HG02642 (cell line): ENCODE results near the gene NEU3.
"Not testable (repeated sequence)": the region's sequence is repeated elsewhere in the genome, so short reads cannot be mapped to it uniquely, and the experiment has no call there.

Experiments
- ATAC-seq: cut with Tn5 transposase; IDR thresholded peaks from one replicate; pipeline ENCODE4 v1.9.1; 2021; ENCODE audit warnings: mild to moderate bottlenecking; ENCODE audit not compliant: unreplicated experiment, poor library complexity

The NEU3 gene

DNA sequence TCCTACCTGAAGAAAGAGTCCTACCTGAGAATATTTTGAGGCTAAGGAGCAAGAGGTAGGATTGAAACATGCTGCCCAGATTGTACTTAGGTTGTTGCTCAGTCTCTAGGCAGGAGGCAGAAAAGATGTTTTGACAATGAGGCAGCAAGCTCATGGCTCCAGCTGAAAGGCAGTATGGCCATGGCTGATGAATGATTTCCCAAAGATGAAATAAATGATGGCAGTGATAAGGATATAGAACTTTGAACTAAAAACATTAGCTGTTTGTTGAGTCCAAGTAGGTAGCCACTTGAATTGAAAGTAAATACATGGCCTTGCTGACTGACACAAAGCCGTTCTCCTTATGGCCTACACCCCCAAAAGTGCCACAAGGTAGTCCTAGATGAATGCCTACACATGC is 6.8 kb upstream of the NEU3 start:
- ATAC-seq = no peak

DNA sequence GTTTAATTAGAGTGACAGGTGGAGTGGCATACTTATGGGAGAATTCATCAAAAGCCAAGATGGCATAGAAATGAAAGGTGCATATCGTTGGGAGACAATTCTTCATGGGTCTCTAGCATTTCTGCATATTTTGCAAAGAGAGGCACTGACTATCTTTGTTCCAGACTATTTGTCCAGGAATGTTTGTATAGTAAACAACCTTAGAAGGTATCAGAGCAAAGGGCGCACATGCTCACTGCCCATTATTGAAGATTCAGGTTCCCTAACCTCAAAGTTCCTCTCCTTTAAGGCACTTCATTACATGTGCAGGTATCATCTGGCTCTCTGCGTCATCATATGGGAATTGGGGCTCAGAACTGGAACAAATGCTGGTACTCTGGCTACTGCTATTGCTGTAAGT is 4.7 kb upstream of the NEU3 start:
- no peak for ATAC-seq

DNA sequence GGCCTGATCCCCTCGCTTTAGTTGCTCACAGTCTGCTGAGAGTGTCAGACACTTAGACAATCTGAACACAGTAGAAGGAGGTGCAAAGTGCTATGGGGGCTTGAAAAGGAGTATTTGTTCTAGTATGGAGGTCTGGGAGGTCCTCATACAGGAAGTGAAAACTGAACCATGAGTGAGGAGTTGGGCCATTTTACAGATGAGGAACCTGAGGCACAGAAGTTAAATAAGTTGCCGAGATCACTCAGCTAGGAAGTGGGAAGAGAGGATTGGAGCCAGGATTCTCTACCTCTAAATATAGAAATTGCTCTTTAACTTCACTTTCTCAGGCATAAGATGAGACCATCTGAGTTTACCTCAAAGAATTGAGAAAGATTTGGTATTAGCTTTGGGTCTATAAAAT is 4.0 kb upstream of the NEU3 start:
- ATAC-seq = no peak

DNA sequence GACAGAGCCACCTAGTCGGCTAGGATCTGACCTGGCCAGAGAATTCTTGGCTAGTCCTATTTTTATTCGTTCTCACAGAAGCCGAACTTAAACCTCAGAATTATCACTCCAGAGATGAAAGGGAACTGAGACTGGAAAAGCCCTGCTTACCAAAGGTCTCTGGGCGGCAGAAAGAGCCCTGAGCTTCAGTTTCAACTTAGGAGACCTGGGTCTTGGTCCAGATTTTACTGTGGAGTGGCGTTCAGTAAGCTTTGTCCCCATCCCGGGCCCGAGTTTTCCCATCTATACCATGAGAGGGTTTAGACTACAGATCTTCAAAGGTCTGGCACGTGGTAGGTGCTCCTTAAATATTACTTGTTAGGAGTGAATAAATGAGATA is 516 bp downstream of the NEU3 start:
- ATAC-seq = no peak

DNA sequence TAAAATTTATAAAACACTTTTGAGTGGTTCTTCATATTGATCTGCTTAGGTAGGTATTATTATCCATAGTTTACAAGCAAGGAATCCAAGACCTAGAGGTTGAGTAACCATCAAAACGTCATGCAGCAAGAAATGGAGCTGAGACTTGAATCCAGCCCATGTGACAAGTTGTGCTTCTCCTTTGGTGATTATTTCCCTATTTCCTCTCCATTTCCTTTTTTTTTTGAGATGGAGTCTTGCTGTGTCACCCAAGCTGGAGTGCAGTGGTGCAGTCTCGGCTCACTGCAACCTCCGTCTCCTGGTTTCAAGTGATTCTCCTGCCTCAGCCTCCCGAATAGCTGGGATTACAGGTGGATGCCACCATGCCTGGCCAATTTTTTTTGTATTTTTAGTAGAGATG is 1.4 kb downstream of the NEU3 start:
- ATAC-seq = not testable (repeated sequence)

DNA sequence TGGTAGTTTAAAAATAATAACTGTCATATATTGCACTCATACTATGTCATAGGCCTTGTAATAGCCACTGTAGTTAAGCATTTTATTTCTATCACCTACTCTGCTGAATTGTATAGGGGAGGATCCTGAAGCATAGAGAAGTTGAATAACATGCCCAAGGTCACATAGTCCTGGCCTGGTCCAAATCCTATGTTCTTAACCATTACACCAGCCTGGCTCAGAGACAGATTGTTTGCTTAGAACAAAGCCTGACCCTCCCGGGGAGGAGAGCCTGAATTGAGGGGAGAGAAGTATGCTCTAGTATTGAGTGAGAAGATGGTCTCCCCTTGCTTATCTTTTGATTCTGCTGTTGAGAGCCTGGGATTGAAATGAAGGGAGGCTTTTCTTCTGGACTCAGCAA is 2.2 kb downstream of the NEU3 start:
- no peak for ATAC-seq

DNA sequence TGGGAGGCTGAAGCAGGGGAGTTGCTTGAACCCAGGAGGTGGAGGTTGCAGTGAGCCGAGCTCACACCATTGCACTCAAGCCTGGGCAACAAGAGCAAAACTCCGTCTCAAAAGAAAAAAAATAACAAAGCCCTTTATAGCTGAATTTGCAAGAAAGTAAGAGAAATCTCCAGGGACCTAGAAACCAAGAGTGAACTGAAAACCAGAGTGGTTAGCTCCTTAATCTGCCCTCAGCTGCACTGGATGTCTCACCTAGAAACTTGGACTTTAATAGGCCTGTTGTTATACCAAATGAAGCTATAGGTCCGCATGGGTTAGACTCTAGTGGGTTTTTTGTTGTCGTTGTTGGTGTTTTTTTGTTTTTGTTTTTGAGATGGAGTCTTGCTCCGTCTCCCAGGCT is 4.1 kb downstream of the NEU3 start:
- ATAC-seq = no peak

DNA sequence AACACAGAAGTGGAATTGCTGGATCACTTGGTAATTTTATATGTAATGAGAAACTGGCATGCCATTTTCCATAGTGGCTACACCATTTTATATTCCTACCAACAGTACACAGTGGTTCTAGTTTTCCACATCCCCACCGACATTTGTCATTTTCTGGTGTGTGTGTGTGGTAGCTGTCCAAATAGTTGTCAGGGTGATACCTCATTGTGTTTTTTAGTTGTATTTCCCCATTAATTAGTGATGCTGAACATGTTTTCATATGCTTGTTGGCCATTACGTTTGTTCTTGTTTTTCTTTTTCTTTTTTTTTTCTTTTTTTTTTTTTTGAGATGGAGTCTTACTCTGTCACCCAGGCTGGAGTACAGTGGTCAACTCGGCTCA is 12.2 kb downstream of the NEU3 start:
- ATAC-seq = no peak

DNA sequence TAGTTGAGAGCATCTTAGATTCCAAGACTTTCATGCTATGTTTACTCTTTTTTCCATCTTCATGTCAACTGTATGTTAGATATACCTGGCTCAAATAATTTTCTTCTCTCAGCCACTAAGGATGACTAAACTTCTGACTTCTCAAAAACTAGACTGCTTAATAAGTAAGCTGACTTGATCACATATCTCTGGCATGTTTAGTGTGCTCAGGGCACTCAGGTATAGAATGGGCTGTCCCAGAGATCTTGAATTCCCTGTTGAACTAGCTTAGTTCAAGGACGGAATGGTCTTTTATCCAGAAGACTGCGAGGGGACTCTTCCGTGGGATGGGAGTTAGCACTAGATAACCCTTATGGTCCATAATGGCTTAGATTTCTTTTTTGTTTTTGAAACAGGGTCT is 13.0 kb downstream of the NEU3 start:
- ATAC-seq = no peak

DNA sequence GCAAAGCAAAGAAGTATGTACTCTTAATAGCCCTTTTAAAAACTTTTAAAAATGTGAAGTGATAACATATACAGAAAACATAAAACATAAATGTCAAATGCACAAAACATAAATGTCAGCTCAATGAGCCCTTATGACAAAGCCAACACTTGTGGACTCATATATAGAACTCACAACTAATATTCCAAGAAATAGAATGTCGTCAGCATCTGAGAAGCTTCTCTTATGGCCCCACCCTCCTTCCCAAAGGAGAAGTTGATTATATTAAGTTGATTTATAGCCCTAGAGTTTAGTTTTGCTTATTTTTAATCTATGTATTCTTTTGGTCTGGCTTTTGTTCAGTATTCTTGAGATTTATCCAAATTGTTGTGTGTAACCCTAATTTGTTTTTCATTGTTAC is 13.8 kb downstream of the NEU3 start:
- no peak for ATAC-seq

DNA sequence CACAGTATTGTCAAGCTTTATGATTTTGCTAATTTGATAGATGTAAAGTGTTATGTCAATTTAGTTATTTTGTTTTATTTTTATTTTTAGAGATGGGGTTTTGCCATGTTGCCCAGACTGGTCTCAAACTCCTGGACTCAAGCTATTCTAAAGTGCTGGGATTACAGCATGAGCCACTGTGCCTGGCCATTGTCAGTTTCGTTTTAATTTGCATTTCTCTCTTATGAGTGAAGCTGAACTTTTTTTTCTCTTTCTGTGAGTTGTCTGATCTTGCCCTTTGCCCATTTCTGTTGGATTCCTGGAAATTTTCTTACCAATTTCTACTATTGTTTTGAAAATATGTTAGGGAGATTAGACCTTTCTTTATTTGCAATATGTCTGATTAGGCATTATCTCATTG is 15.5 kb downstream of the NEU3 start:
- ATAC-seq = no peak

DNA sequence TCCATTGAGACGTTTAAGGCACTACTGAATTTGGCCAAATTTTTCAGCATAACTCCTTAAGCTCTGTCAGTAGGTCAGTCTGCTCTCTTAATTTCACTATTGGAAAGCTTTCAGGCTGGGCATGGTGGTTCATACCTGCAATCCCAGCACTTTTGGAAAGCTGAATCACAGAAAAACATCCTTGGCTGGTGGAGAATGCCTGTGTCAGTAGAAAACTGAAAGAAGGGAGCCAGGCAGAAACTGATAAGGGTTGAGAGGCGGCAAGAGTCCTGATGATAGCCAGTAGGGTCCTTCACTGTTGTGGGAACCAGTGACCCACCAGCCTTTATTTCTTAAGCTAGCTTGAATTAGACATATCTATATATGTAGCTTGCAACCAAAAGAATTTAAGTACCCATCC is 22.6 kb downstream of the NEU3 start:
- ATAC-seq = no peak

DNA sequence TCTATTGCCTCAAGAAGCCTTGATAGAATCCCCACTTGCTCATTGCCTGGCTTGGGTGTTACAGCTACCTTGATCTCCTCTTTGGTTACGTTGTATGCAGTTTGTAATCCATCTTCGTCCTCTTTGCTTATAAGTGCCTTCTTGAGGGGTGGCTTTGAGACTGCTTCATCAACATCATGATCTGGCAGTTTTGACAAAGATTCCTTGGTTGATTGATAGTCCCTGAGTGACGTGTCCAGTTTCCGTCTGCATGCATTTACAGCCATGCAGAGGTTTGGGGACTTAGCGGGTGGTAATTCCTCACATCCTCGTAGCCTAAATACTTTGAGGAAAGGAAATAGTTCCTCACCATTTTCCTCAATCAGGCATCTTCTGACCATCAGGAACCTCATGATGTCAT is 23.1 kb downstream of the NEU3 start:
- ATAC-seq = no peak

DNA sequence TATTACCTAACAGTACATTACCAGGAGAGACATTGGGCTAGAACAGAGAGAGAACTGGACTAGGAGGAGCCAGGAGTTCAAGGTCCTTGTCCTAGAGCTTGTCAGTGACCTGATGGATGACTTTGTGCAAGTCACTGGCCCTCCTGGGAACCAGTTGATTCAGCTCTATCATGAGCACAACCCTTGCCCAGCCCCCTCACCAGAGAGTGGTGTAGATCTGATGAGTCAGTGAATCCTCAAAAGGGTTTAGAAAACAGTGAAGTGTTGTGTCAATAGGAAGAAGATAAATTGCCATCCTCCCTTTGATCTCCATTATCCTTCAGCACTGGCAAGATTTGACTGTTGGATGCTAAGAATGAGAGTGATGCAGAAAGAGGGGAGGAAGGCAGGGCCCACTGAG is 24.3 kb downstream of the NEU3 start:
- no peak for ATAC-seq

DNA sequence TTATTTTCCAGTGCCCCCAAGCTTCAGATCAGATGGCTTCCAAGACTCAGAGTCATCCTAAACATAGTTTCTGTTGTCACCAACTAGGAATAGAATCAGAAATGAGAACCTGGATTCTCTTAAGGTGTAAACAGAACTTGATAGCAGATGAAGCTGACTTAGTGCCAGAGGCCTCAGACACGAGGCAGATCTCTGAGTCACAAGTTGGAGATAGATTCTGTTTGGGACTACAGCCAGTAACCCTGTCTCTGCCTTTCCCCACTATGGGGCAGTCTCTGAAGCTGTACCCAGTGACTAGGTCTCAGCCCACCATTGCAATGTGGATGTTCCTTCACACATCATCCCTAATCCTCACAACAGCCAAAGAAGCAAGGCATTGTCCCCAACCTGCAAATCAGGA is 25.4 kb downstream of the NEU3 start:
- ATAC-seq = no peak

DNA sequence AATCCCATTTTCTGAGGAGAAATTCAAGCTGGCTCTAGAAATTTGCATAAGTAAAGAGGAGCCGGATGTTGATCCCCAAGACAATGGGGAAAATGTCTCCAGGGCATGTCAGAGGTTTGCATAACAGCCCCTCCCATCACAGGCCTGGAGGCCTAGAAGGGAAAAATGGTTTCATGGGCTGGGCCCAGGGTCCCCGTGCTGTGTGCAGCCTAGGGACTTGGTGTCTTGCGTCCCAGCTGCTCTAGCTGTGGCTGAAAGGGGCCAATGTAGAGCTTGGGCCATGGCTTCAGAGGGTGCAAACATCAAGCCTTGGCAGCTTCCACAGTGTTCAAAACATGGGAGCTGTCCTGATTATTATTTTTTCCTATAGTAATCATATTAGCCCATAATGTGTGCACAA is 30.5 kb downstream of the NEU3 start:
- ATAC-seq = not testable (repeated sequence)

DNA sequence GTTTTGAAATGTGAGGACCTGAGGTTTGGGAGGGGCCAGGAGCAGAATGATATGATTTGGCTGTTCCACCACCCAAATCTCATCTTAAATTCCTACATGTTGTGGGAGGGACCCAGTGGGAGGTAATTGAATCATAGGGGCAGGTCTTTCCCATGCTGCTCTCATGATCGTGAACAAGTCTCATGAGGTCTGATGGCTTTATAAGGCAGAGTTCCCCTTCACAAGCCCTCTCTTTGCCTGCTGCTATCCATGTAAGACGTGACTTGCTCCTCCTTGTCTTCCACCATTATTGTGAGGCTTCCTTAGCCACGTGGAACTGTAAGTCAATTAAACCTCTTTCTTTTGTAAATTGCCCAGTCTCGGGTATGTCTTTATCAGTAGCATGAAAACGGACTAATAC is 31.6 kb downstream of the NEU3 start:
- not testable (repeated sequence) for ATAC-seq

DNA sequence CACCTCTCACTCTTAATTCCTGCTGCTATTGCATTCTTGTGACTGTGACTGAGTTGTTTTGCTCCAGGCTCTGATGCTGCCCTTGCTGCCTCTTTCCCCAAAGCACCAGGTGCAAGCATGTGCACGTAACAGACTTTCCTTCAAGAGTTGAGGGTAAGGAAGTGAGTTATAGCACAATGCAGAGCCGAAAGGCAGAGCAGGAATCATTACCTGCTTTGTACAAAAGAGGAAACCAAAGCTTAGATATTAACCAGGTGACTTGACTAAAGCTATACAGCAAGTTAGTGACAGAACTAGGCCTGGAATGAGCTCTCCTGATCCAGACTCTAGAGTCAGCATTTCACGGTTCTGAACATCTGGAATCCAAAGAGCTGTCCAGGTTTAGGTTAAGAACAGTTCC is 33.6 kb downstream of the NEU3 start:
- peak; percentile 57 for ATAC-seq

DNA sequence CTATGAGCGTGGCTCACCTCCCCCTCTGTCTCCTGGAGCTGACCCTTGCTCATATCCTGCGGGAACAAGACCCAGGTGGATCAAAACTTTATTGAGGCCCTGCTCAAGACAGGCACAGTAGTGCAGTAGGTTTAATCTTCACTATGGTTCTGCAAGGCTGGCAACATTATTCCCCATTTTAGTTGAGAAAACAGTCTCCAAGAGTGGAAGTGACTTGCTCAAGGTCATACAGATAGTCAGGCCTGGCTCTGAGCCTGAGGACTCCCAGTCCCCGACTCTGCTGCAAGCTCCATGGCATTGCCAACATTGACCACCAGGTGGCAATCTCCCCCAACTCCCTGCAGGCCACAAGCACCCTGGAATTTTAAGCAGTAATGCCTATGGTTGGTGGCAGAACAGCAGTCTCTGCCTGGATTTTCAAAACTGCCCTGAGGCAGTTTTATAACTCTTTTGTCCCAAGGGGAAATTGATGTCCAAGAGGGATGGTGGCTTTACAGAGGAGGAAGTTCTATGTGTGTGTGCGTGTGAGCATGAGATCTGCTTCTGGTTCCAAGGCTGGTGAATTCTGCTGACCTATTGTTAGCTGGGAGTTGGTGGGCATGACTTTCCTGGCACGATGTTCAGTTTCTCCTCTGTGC is 34.1 kb downstream of the NEU3 start:
- peak; percentile 72 for ATAC-seq

DNA sequence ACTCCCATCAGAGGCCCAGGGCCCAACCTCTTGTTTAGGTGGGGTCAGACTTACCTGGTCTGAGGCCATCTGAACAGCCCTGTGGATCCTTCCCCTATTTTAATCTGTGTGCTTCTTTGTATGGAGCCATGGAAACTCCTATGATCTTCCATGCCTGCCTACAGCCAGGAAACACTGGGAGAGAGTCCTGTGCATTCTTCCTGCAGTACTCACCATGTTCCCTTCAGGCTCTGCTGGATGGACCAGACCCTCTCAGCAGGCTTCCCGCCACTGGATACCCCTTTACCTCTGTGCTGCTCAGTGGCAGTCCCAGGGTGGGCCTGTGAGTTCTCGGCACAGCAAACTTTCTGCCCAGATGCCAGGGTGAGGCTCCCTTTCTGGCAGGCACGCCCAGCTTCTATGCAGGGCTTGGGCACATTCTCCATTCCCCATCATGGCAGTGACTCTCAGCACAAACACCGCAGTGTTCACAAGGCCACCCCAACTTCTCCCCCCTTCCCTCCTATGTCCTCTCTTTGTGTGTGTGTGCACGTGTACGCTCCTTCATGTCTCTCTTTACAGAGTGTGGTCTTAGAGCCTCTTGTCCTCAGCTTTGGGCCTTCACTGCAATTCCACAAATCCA is 34.8 kb downstream of the NEU3 start:
- no peak for ATAC-seq

DNA sequence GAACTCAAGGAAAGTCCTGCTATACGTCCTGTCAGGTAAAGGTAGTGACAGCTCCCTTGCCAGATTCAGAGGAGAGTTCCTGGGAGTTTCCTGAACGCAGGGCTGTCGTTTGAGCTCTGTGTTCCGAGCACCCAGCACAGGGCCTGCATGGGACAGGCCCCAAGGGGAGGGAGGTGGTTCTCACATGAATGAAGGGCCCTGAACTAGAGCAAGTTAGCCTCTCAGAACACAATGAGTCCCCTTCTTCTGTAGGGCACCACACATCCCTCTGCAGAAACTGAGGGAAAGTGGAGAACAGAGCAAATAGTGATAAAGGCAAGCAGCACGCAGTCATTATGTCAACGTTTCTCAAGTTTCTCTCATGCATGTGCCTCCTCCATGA is 35.3 kb downstream of the NEU3 start:
- no peak for ATAC-seq

DNA sequence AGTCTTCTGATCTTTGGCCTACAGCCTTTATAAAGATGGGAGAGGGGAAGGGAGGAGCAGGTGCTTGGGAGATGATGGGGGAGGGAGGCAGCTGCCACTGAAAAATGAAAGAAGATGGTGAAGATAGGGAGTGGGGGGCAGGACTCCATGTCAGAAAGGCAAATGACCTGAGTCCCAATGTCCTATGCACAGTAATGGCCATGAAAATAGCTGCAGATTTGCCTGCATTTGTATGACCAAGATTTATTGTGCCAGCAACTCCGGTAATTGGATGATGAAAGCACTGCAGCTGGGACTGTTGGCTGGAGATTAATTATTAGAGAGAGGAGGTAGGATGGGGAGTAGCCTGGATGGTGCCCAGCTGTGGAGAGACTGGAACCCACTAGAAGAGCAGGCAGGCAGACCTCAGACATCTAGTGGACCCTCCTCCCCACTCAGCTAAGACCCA is 36.1 kb downstream of the NEU3 start:
- ATAC-seq = no peak

DNA sequence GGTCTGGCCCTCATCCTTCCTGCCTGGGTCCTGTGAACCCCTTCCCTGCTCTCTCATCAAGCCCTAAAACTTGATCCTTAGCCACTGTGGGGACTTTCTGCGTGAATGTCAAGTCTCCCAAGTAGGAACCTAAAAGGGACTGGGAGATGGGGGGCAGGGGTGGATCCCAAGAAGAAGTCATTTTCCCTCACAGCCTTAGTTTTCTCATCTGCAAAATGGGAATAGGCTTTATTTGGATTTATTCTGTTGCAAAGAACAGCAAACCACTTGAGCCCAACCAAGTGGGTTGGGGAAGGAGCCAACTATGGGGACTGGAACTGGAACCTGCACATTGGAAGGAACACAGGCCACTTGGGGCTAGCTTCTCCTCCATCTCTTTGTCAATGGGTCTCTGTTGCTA is 36.8 kb downstream of the NEU3 start:
- no peak for ATAC-seq
